IMR-90 (cell line): ENCODE results near the gene ABCA6. TPM values are rescaled to one million over a fixed set of nuclear protein-coding genes. Genes with fewer than 3 reads are reported as not detected.
"Not testable (repeated sequence)": the region's sequence is repeated elsewhere in the genome, so short reads cannot be mapped to it uniquely, and the experiment has no call there.

ENCODE experiments used
- ATAC-seq: fragments of 200-7000 bp; cut with Tn5 transposase; 2 replicates; pipeline ENCODE4 v1.9.1; 2020; ENCODE audit warnings: low read depth, mild to moderate bottlenecking, moderate library complexity
- BruUV-seq: library from RNA; stranded (reverse); fragments of 400-500 nt; replicated peaks from 2 replicates; lab custom pipeline; 2021; lab: Mats Ljungman, UMichigan
- CTCF ChIA-PET: fragments of 300-600 bp; formaldehyde crosslinking; extraction: SDS; loops from one replicate; lab custom pipeline; 2021; ENCODE audit warnings: antibody characterized with exemption; lab: Yijun Ruan, JAX
- POLR2A ChIA-PET: fragments of 300-600 bp; sonication (Branson Sonifier 250); formaldehyde crosslinking; loops from one replicate; lab custom pipeline; 2022; ENCODE audit warnings: antibody characterized with exemption; ENCODE audit not compliant: unreplicated experiment; lab: Charles Lee
- DNase-seq: peaks from one replicate; pipeline ENCODE4 v3.0.0; 2013
- H2AFZ ChIP-seq: replicated peaks from 2 replicates; pipeline ENCODE3; 2013; ENCODE audit warnings: low read length, mild to moderate bottlenecking; ENCODE audit not compliant: poor library complexity
- H2AK5ac ChIP-seq: 2 replicates; pipeline ENCODE4 v1.6.1; 2013; ENCODE audit warnings: low read depth, low read length, inconsistent platforms
- H2AK9ac ChIP-seq: replicated peaks from 2 replicates; pipeline ENCODE3; 2013; ENCODE audit warnings: mild to moderate bottlenecking, low read depth, low read length, moderate library complexity; ENCODE audit not compliant: poor library complexity
- H2BK120ac ChIP-seq: 2 replicates; pipeline ENCODE4 v1.6.1; 2013; ENCODE audit warnings: low read depth, low read length, inconsistent platforms
- H2BK15ac ChIP-seq: 3 replicates; pipeline ENCODE4 v1.6.1; 2013; ENCODE audit warnings: low read depth, low read length, inconsistent platforms
- H2BK20ac ChIP-seq: 2 replicates; pipeline ENCODE4 v1.6.1; 2013; ENCODE audit warnings: low read depth, mild to moderate bottlenecking, inconsistent platforms, low read length, moderate library complexity
- H2BK5ac ChIP-seq: 2 replicates; pipeline ENCODE4 v1.6.1; 2013; ENCODE audit warnings: mild to moderate bottlenecking, low read depth, low read length, inconsistent platforms; ENCODE audit not compliant: poor library complexity, severe bottlenecking
- H3K14ac ChIP-seq: replicated peaks from 2 replicates; pipeline ENCODE4 v1.6.1; 2013; ENCODE audit warnings: low read depth, low read length, inconsistent platforms
- H3K18ac ChIP-seq: 2 replicates; pipeline ENCODE4 v1.6.1; 2013; ENCODE audit warnings: low read depth, low read length, control low read depth
- H3K23ac ChIP-seq: 2 replicates; pipeline ENCODE4 v1.6.1; 2013; ENCODE audit warnings: low read depth, low read length, inconsistent platforms
- H3K27ac ChIP-seq: 2 replicates; pipeline ENCODE4 v1.5.1; 2013; ENCODE audit warnings: mild to moderate bottlenecking, control low read depth, low read length; ENCODE audit not compliant: insufficient read depth
- H3K27me3 ChIP-seq: 2 replicates; pipeline ENCODE4 v1.6.1; 2013; ENCODE audit warnings: low read length; ENCODE audit not compliant: control insufficient read depth, insufficient read depth
- H3K36me3 ChIP-seq: 2 replicates; pipeline ENCODE4 v1.6.1; 2013; ENCODE audit warnings: low read length, mixed read lengths; ENCODE audit not compliant: control insufficient read depth, insufficient read depth
- H3K4ac ChIP-seq: 2 replicates; pipeline ENCODE4 v1.6.1; 2013; ENCODE audit warnings: low read depth, low read length, inconsistent platforms
- H3K4me1 ChIP-seq: 2 replicates; pipeline ENCODE4 v1.6.1; 2013; ENCODE audit warnings: low read length, mixed read lengths; ENCODE audit not compliant: control insufficient read depth, insufficient read depth
- H3K4me2 ChIP-seq: 2 replicates; pipeline ENCODE4 v1.6.1; 2013; ENCODE audit warnings: low read depth, mild to moderate bottlenecking, control low read depth, low read length, moderate library complexity
- H3K4me3 ChIP-seq: 2 replicates; pipeline ENCODE4 v1.5.1; 2013; ENCODE audit warnings: low read depth, mild to moderate bottlenecking, control low read depth, low read length, moderate library complexity; ENCODE audit not compliant: insufficient read depth
- H3K56ac ChIP-seq: 2 replicates; pipeline ENCODE4 v1.6.1; 2013; ENCODE audit warnings: low read length, inconsistent platforms; ENCODE audit not compliant: insufficient read depth; ENCODE audit errors: extremely low read depth
- H3K79me1 ChIP-seq, 2 experiments: 2 replicates each; pipeline ENCODE4 v1.6.1; 2013; ENCODE audit warnings: low read length in 2 of 2, inconsistent platforms in 1 of 2, low read depth in 1 of 2
- H3K9ac ChIP-seq: 2 replicates; pipeline ENCODE4 v1.6.1; 2013; ENCODE audit warnings: low read depth, low read length, control low read depth
- H3K9me1 ChIP-seq: 2 replicates; pipeline ENCODE4 v1.6.1; 2013; ENCODE audit warnings: low read length, inconsistent platforms; ENCODE audit not compliant: insufficient read depth
- H3K9me3 ChIP-seq: 2 replicates; pipeline ENCODE4 v1.6.1; 2013; ENCODE audit warnings: low read length; ENCODE audit not compliant: control insufficient read depth, insufficient read depth
- H4K20me1 ChIP-seq: 2 replicates; pipeline ENCODE4 v1.6.1; 2013; ENCODE audit warnings: low read length, inconsistent platforms; ENCODE audit not compliant: insufficient read depth
- H4K5ac ChIP-seq: 2 replicates; pipeline ENCODE4 v1.6.1; 2013; ENCODE audit warnings: mild to moderate bottlenecking, low read depth, low read length, control low read depth
- H4K8ac ChIP-seq, 2 experiments: 2 replicates each; pipeline ENCODE4 v1.6.1; 2013; ENCODE audit warnings: low read depth in 2 of 2, low read length in 2 of 2, control low read depth in 1 of 2, inconsistent platforms in 1 of 2
- H4K91ac ChIP-seq: 2 replicates; pipeline ENCODE4 v1.6.1; 2013; ENCODE audit warnings: low read depth, low read length, inconsistent platforms; ENCODE audit not compliant: insufficient read depth
- CEBPB ChIP-seq: IDR thresholded peaks from 2 replicates; pipeline ENCODE4 v1.6.1; 2012; ENCODE audit warnings: low read depth, low read length, improper control_type of control experiment
- MAFK ChIP-seq: IDR thresholded peaks from 2 replicates; pipeline ENCODE4 v1.6.1; 2012; ENCODE audit warnings: low read depth, low read length, improper control_type of control experiment
- MXI1 ChIP-seq: IDR thresholded peaks from 2 replicates; pipeline ENCODE4 v1.6.1; 2012; ENCODE audit warnings: low read depth, mild to moderate bottlenecking, low read length, moderate library complexity, borderline replicate concordance
- dilution Hi-C: fragments of 300-500 bp; cut with HindIII; formaldehyde crosslinking; loops from one replicate; pipeline ENCODE4 v1.14.3; 2018; ENCODE audit warnings: low sequenced_read_pairs; ENCODE audit not compliant: unreplicated experiment
- in situ Hi-C: fragments of 300-500 bp; cut with MboI; formaldehyde crosslinking; loops from 3 replicates; pipeline ENCODE4 v1.14.3; 2019; ENCODE audit warnings: low sequenced_read_pairs, inconsistent platforms, mixed read lengths
- intact Hi-C: fragments of 100-400 bp; cut with micrococcal nuclease; formaldehyde crosslinking; loops from 2 replicates; pipeline ENCODE4 v1.10.0; 2022
- polyA plus RNA-seq, 3 experiments: library from polyadenylated mRNA; depleted of rRNA; stranded (reverse); fragments of >200 nt; gene quantifications; 2 replicates each; pipeline ENCODE4 v1.2.3, GENCODE V29; 2012; ENCODE audit warnings: low replicate concordance in 1 of 3
- total RNA-seq: library from RNA; depleted of rRNA; stranded (reverse); fragments of >200 nt; gene quantifications from 2 replicates; pipeline ENCODE4 v1.2.3, GENCODE V29; 2012
- TF ChIP-seq, protein P1 (sequence below): fragments of 150-350 bp; IDR thresholded peaks from 2 replicates; pipeline ENCODE4 v1.6.1; 2016; ENCODE audit warnings: low read depth, mild to moderate bottlenecking, low read length, moderate library complexity, borderline replicate concordance

Gene ABCA6
- total and polyA plus RNA-seq, 2 of the 4 experiments (the other 2 are of a cell fraction) = under 0.01 TPM; not detected in 1

GRCh38 chr17:69170377-69170776 is 28.7 kb upstream of the ABCA6 start:
- H3K18ac ChIP-seq = no peak overlapping the region
- DNase-seq (no peak), ATAC-seq (no peak)
- H3K9ac ChIP-seq = no peak overlapping the region
- no peak overlapping the region for H3K4me2 ChIP-seq
- dilution Hi-C loops = no loop called here
- H3K79me1 ChIP-seq = no peaks in the 10 kb centered on the region
- no peak overlapping the region for H2BK120ac ChIP-seq
- no peak overlapping the region for H2BK15ac ChIP-seq
- H4K20me1 ChIP-seq = no peaks in the 10 kb centered on the region
- CTCF ChIA-PET = no interaction called here
- H3K27ac ChIP-seq = no peak overlapping the region
- H2BK5ac ChIP-seq = no peak overlapping the region
- no peaks in the 10 kb centered on the region for H3K4me1 ChIP-seq
- H3K23ac ChIP-seq = no peak overlapping the region
- no peak overlapping the region for H2AFZ ChIP-seq
- H3K4me3 ChIP-seq = no peak overlapping the region
- H2AK9ac ChIP-seq = no peak overlapping the region
- no peaks in the 10 kb centered on the region for H3K27me3 ChIP-seq
- H4K5ac ChIP-seq = no peak overlapping the region
- no peak overlapping the region for H4K8ac ChIP-seq
- BruUV-seq = no TSS peak
- H2AK5ac ChIP-seq = no peak overlapping the region
- TF ChIP-seq, protein P1, sequence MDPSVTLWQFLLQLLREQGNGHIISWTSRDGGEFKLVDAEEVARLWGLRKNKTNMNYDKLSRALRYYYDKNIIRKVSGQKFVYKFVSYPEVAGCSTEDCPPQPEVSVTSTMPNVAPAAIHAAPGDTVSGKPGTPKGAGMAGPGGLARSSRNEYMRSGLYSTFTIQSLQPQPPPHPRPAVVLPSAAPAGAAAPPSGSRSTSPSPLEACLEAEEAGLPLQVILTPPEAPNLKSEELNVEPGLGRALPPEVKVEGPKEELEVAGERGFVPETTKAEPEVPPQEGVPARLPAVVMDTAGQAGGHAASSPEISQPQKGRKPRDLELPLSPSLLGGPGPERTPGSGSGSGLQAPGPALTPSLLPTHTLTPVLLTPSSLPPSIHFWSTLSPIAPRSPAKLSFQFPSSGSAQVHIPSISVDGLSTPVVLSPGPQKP = no peak
- TF ChIP-seq MAFK = no peak
- TF ChIP-seq CEBPB = no peak
- no peak for TF ChIP-seq MXI1
- no peaks in the 10 kb centered on the region for H3K36me3 ChIP-seq
- no peak overlapping the region for H3K56ac ChIP-seq
- intact Hi-C loops = loop anchor here (5.0 kb wide), 1 partner anchor 52 kb away; no protein-coding TSS in a partner anchor
- no peak overlapping the region for H2BK20ac ChIP-seq
- H4K91ac ChIP-seq = no peak overlapping the region
- no peaks in the 10 kb centered on the region for H3K9me3 ChIP-seq
- POLR2A ChIA-PET = no interaction called here
- no peak overlapping the region for H3K4ac ChIP-seq
- no peaks in the 10 kb centered on the region for H3K9me1 ChIP-seq
- no peak overlapping the region for H3K14ac ChIP-seq
- in situ Hi-C loops = no loop called here

DNA sequence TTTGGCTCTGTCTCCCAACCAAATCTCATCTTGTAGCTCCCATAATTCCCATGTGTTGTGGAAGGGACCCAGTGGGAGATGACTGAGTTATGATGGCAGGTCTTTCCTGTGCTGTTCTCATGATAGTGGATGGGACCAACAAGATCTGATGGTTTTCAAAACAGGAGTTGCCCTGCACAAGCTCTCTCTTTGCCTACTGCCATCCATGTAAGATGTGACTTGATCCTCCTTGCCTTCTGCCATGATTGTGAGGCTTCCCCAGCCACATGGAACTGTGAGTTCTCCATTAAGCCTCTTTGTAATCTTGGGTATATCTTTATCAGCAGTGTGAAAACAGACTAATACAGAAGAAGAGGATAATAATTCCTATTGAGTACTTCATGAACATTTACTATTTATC is 26.9 kb upstream of the ABCA6 start:
- H3K56ac ChIP-seq, BruUV-seq, H3K14ac ChIP-seq, H3K23ac ChIP-seq, CTCF ChIA-PET, H3K27me3 ChIP-seq, dilution Hi-C loops, H4K8ac ChIP-seq, ATAC-seq, H2BK20ac ChIP-seq, DNase-seq, H3K9me3 ChIP-seq, H3K79me1 ChIP-seq, H4K91ac ChIP-seq, H2BK120ac ChIP-seq, H3K36me3 ChIP-seq, H2BK15ac ChIP-seq, H3K9ac ChIP-seq, intact Hi-C loops, H3K4me3 ChIP-seq, H2AK5ac ChIP-seq, POLR2A ChIA-PET, H4K5ac ChIP-seq, H3K4me1 ChIP-seq, H3K9me1 ChIP-seq, H2BK5ac ChIP-seq, H2AFZ ChIP-seq, H3K4me2 ChIP-seq, H2AK9ac ChIP-seq, H4K20me1 ChIP-seq, H3K18ac ChIP-seq, H3K4ac ChIP-seq, in situ Hi-C loops, H3K27ac ChIP-seq: not testable (repeated sequence)
